Measurements from ENCODE around the gene ZCCHC3.

The ZCCHC3 gene

DNA sequence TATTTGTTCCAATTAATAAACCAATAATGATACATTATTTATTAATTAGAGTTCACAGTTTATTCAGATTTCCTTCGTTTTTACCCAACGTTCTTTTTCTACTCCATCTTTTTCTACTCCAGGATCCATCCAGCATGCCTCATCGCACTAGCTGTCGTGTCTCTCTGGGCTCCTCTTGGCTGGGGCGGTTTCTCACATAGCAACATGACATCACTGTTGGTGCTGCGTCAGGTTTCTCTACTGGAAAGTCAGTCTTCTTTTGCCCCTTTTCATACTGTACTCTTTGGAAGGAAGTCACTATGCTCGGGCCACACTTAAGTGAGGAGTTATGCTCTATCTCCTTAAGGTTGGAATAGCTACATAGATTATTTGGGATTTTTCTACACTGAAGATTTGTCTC lies 14.2 kb downstream of the ZCCHC3 start:
- TF ChIP-seq, protein P1, sequence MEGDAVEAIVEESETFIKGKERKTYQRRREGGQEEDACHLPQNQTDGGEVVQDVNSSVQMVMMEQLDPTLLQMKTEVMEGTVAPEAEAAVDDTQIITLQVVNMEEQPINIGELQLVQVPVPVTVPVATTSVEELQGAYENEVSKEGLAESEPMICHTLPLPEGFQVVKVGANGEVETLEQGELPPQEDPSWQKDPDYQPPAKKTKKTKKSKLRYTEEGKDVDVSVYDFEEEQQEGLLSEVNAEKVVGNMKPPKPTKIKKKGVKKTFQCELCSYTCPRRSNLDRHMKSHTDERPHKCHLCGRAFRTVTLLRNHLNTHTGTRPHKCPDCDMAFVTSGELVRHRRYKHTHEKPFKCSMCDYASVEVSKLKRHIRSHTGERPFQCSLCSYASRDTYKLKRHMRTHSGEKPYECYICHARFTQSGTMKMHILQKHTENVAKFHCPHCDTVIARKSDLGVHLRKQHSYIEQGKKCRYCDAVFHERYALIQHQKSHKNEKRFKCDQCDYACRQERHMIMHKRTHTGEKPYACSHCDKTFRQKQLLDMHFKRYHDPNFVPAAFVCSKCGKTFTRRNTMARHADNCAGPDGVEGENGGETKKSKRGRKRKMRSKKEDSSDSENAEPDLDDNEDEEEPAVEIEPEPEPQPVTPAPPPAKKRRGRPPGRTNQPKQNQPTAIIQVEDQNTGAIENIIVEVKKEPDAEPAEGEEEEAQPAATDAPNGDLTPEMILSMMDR (IDR thresholded peaks at IDR 0.05; ENCODE audit: borderline replicate concordance, control extremely low read depth, extremely low read depth, insufficient read depth, missing control alignments) = no peak
- DNase-seq (ENCODE audit: low spot score) = no peak
- in situ Hi-C loops (cut with MboI; ENCODE audit: low sequenced_read_pairs, unreplicated experiment) = no loop called here

DNA sequence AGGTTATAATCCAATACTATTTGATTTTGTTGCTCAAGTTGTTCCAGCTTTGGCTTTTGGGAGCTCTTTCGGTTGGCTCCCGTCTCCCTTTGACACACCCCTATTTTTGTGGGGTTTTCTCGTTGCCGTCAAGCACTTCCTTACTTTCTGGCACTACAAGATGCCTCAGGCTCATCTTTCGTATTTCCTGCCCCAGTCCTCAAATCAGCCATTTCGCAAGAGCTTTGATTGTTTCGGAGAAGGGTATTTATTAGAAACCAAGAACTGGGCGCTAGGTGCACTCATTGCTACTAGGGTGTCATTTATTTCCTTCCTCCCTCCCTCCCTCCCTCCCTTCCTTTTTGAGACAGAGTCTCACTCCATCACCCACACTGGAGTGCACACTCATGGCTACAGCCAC lies 14.7 kb downstream of the ZCCHC3 start:
- in situ Hi-C loops (cut with MboI; ENCODE audit: low sequenced_read_pairs, unreplicated experiment) = no loop called here
- TF ChIP-seq, protein P1 (IDR thresholded peaks at IDR 0.05; ENCODE audit: borderline replicate concordance, control extremely low read depth, extremely low read depth, insufficient read depth, missing control alignments) = no peak
- DNase-seq (ENCODE audit: low spot score) = no peak

DNA sequence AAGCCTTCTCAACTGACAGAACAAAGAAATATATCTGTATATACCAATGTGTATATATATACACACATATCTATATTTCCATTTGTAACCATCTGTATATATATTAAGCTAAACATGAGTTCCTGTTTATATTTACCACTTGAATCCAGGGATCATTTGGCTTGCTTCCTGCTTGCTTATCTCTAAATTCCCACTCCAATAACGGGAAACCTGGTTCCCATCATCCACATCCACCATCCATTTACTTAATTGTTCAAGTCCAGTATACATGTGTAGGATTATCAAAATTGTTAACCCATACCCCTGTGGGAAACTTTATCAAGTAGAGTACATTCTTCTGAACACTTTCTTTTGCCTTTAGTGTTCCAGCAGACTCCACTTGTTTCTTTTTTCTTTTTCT lies 15.5 kb downstream of the ZCCHC3 start:
- in situ Hi-C loops (cut with MboI; ENCODE audit: low sequenced_read_pairs, unreplicated experiment) = no loop called here
- no peak for DNase-seq (ENCODE audit: low spot score)
- TF ChIP-seq, protein P1 (IDR thresholded peaks at IDR 0.05; ENCODE audit: borderline replicate concordance, control extremely low read depth, extremely low read depth, insufficient read depth, missing control alignments) = no peak

DNA sequence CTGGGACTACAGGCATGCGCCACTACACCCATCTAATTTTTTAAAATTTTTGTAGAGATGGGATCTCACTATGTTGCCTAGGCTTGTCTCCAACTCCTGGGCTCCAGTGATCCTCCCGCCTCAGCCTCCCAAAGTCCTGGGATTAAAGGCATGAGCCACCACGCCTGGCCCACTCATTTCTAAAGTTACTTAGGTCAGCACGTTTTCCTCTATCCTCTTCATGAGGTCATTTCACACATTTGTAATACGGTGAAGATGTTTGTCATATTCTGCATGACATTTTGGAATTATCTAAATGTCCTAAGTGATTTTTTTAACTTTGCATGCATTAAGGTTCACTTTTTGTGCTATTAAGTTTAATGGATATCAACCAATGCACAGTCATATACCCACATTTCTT lies 16.0 kb downstream of the ZCCHC3 start:
- TF ChIP-seq, protein P1 (IDR thresholded peaks at IDR 0.05; ENCODE audit: borderline replicate concordance, control extremely low read depth, extremely low read depth, insufficient read depth, missing control alignments) = no peak
- in situ Hi-C loops (cut with MboI; ENCODE audit: low sequenced_read_pairs, unreplicated experiment) = no loop called here

DNA sequence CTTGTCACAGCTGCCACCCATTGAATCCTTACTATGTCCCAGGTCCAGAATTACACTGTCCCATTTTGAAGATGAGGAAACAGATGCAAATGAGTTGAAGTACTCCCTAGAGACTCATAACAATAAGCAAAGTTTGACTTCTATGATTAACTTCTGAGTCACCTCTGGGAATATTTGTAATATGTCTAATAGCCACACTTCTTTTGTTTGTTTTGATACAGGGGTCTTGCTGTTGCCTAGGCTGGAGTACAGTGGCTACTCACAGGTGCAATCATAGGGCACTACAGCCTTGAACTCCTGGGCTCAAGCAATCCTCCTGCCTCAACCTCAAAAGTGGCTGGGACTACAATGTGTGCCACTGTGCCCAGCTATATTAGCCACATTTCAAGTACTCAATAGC lies 16.6 kb downstream of the ZCCHC3 start:
- no peak for DNase-seq (ENCODE audit: low spot score)
- in situ Hi-C loops (cut with MboI; ENCODE audit: low sequenced_read_pairs, unreplicated experiment) = no loop called here
- TF ChIP-seq, protein P1 (IDR thresholded peaks at IDR 0.05; ENCODE audit: borderline replicate concordance, control extremely low read depth, extremely low read depth, insufficient read depth, missing control alignments) = no peak

More for the DNA sequence above, 16.0 kb downstream of the ZCCHC3 start:
- DNase-seq (ENCODE audit: low spot score) = no peak

DNA sequence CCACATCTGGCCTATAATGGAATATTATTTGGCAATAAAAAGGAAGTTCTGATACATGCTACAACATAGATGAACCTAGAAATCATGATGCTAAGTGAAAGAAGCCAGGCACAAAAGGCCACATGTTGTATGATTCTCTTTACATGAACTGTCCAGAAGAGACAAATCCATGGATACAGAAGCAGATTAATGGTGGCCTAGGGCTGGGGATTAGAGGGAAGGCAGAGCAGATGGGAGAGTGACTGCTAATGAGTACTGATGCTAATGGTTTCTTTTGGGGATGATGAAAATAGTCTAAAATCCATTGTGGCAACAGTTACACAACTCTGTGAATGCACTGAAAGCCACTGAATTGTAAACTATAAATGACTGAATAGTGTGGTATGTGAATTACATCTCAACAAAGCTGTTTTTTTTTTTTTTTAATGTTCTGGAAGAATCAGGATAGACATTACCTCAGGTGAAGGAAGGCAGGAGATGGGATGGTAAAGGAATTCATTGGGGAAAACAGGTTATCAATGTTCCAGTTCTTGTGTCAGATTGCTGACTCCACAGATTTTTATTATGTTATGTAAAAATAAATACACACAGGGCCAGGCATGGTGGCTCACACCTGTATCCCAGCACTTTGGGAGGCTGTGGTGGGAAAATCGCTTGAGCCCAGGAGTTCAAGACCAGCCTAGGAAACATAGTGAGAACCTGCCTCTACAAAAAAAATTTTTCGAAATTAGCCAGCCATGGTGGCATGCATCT lies 19.1 kb downstream of the ZCCHC3 start:
- TF ChIP-seq, protein P1 (IDR thresholded peaks at IDR 0.05; ENCODE audit: borderline replicate concordance, control extremely low read depth, extremely low read depth, insufficient read depth, missing control alignments) = no peak
- no peak for DNase-seq (ENCODE audit: low spot score)
- in situ Hi-C loops (cut with MboI; ENCODE audit: low sequenced_read_pairs, unreplicated experiment) = no loop called here

Data from GM13976 (cell line).